ENCODE measurements around the gene GPR84.

Gene GPR84

DNA sequence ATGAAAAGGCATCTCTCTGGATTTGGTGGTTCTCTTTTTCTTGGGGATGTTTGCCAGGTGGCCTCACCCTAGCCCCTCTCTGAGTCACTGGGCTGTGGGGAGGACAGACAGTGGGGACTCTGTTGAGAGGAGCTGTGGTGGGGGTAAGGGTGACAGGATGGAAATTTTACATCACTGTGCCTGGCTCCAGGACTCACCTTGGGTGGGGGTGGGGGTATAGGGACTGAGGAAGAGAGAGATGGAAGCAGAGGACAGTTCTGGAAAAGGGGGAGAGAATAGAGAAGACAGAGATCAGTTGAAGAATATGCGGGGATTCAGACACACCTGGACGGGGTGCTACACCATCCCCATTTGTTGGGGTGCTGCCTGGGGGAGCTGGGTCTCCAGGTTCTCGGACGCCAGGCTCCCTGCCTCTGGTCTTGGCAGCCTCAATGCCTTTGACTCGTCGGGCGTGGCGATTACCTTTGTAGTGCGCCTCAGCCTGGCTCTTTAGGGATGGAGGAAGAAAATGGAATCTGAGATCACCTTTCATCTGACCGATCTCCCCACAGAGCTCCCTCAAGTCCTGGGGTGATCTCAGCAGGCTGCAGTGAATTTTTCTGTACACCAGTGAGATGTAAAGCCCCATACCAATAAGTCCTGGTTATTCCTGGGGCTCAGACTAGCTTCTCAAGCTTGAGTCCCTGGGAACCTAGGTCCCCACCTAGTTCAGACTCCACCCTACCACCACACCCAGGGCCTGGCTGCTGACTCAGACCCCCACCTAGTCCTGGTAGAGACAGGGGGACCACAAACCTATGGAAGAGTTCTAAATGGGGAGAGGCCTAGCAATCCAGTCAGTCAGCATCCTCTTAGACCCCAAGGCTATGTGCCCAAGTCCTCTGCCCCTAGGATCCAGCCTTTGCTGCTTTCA, 9.6 kb upstream of the GPR84 start:
- no peak for DNase-seq (ENCODE audit: low read depth)

GRCh38 chr12:54372113-54372806, 8.0 kb upstream of the GPR84 start:
- no peak for DNase-seq (ENCODE audit: low read depth)

- DNase-seq (ENCODE audit: low read depth): no peak
Measured at GRCh38 chr12:54371328-54372112, 7.2 kb upstream of the GPR84 start.

DNA sequence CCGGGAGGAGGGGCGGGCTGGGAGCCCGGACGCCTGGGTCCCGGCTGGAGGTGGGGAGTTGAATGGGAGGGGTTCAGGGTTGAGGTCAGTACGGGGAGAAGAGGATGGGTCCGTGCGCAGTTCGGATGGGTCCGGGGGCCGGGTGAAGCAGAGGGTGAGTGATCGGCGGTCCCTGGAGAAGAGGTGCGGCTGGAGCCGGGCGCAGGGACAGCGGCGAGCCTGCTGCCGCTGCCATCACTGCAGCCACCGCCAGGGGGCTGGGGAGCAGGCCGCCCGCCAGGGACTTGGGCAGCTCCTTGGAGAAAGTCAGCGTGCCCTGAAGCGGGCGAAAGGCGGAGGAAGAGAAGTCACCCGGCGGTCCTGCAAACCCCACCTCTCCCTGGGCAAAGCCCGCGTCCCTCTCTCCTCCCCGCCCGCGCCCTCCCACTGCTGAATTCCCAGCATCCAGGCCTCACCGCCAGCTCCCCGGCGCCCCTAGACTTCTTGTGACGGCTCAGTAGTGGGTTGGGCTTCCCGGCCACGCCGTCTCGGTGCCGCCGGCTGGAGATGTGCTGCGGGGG, 6.0 kb upstream of the GPR84 start:
- DNase-seq (ENCODE audit: low read depth): no peak

- no peak for DNase-seq (ENCODE audit: low read depth)
Measured at GRCh38 chr12:54369597-54370131, 5.4 kb upstream of the GPR84 start.

DNA sequence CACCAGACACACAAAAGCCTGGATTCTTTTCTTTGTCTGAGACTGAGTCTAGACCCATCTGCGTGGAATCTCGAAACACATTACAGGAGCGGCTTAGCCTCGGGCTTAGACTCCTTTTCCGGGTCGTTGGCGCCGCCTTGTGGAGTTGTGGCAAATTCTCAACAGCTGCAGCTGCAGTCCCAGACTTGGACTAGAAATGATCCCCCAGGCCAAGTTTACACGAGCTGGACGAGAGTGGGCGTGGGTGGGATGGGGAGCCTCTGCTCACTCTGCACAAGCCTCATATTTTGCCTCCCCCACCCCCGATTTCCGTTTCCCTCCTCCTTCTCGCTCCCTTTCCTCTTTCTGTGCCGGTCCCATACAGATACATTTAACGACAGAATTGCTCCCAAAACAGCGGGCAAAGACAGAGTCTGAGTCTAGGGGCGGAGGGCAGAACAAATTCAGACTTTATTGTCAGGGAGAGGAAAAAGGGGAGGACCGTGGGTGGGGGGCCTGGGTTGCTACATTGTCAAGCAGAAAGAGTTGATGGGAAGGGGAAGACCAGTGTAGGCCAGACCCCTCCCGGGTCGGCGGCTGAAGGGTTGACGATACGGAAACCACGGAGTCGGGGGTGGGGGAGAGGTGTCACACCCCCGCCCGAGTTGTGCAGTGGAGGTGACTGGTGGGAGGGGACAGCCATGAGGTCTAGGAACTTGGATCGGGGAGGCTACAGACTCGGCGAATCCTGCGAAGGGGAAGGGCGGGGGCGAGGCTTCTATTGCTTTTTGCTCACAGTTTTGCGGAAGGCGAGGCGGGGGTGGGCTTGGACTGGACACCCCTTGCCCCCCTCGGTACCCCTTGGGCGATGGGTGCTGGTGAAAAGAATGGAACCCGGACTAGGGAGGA, 4.7 kb upstream of the GPR84 start:
- peak; percentile 86 for DNase-seq (ENCODE audit: low read depth)

DNA sequence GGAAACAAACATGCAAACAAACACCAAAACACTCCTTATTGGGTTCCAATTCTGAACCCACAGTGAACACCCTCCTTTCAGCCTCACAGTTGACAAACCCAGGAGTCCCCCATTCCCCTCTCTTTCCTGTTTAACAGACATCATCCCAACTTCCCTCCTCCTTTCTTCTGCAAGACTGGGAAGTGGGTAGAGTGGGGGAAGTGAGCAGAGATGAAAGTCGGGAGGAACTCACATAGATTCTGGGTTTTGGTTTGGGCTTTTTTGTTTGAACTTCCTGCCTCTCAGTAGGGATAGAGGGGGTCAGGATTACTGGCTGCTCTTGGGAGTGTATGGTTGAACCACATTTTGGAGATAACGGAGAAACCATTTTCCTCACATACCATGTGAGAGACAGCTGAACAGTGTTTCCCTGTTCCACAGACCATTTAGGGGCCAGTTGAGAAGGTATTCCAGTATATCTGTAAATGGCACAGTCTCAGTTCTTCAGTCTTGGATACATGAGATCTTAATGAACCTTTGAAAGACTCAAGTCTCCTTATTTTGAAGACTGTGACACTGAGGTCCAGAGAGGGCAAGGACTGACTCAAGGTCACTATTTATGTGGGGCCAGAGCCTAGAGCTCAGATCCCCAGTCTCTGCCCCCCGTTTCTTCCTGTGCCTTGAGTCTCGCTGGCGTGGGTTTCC, 3.9 kb upstream of the GPR84 start:
- no peak for DNase-seq (ENCODE audit: low read depth)

- no peak for DNase-seq (ENCODE audit: low read depth)
Measured at GRCh38 chr12:54363618-54364017, 668 bp downstream of the GPR84 start.

- no peak for DNase-seq (ENCODE audit: low read depth)
Measured at GRCh38 chr12:54363047-54363446, 1.2 kb downstream of the GPR84 start.

DNA sequence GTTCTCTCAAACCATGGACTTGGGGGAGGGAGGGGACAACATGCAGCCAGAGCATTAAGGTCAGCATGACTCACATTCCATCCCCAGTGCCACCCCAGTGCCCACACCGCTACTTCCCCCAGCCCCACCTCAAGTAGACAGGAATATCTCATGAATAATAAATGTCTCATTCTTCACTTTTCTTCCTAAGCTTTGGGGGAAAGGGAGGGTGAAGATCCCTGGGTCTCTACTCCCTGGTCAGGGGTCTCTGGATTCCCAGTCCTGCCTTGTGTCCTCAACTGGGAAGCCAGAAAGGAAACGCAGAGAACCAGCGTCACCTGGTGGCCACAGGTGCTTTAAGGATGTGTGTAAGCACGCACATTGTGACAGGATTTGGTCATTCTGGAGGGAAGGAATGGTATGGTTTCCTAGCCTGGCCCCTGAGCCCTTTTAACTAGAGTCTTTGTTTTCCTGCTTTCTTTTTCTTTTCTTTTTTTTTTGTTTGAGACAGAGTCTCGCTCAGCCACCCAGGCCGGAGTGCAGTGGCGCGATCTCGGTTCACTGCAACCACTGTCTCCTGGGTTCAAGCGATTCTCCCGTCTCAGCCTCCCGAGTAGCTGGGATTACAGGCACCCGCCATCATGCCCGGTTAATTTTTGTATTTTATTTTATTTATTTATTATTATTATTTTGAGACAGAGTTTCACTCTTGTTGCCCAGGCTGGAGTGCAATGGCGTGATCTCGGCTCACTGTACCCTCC, 3.4 kb downstream of the GPR84 start:
- DNase-seq (ENCODE audit: low read depth): no peak

- DNase-seq (ENCODE audit: low read depth): no peak
Measured at GRCh38 chr12:54359762-54360351, 4.4 kb downstream of the GPR84 start.

GRCh38 chr12:54358945-54359761, 5.1 kb downstream of the GPR84 start:
- DNase-seq (ENCODE audit: low read depth): peak; percentile 89

DNA sequence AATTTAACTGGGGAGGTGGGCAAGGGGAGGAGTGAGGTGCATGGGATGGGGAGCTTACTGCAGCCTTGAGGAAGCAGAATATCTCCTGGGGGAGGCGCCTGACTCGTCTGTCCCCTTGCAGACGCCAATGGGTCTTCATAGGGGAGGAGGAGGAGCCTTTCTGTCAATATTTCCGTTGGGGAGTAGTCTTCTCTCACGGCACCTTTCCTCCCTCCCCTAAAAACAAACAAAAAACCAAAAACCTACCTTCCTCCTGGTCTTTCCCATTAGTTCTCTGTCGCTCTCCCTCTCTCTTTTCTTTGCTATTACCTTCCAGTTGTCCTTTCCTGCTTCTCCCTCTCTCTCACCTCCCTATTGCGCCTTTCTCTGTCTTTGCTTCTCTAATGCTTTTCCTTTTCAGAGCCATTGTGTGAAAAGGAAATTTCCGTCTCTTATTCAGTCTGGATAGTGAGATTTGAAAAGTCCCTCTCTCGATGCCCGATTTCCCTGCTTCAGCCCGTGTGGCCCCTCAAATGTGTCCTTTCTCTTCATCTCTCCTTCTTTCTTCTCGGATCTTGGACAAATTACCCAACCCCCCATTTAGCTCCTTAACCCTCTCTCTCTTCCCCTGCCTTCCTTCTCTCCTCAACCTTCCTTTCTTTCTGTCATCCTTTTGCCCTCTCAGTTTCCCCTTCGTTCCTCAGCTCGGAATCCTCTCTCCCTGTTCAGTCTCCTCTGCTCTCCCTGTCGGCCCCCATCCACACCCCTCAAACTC, 5.9 kb downstream of the GPR84 start:
- no peak for DNase-seq (ENCODE audit: low read depth)

DNA sequence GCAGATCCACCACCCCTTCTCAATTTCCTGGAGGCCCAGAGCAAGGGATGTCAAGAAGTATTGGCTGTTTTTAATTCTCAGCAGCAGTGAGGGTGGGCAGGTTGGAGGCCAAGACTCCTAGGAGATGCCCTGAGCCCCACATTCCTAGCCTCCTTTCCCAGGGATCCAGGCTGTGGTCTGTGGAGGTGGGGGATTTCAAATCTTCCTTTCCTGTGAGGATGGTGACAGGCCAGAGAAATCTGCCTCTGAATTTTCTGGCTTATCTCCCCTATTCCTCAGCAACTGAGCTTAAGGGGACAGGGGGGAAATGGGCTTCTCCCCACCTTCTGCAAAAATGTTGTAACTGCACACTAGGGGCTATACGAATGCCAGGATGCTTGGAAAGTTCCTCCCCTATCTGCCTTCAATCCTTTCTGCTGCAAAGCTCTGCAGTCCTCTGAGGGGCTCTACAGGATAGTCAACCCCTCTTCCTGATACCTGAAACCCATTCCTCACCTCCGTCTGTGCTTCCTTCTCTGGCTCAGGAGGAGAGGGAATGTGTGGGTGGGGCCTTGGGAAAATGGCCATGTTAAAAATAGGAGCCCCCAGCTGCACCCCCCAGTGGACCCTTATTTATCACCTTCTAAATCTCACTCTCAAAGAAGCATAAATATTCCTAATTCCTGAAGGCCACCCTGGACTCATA, 6.6 kb downstream of the GPR84 start:
- no peak for DNase-seq (ENCODE audit: low read depth)

DNA sequence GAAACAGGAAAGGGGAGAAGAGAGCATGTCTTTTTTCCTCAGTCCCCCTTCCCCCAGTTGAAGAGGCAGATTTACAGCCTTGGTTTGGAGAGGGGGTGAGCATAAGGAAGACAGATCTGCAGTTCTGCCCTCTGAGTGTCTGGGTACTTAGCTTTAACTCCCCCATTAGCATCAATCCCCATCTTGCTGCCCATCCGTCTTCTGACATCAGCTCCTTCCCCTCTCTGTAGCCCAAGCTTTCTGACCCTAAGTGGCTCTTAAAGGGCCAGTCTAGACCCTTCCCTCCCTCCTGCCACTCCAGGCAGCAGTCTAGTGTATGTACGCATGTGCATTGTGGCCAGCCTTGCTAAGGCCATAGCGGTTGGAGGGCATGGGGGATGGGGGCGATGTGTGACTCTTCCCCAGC, 7.3 kb downstream of the GPR84 start:
- no peak for DNase-seq (ENCODE audit: low read depth)

GRCh38 chr12:54356228-54356627, 8.1 kb downstream of the GPR84 start:
- no peak for DNase-seq (ENCODE audit: low read depth)

All from stimulated activated CD8-positive, alpha-beta memory T cell treated with anti-CD3 and anti-CD28 coated beads, Interleukin-12 subunit alpha, Interleukin-12 subunit beta, amount 100 ng/mL, for 1 hour (primary cell).